NB4 (cell line): ENCODE measurements around the gene HPGDS.

Source experiments
- CTCF ChIP-seq: IDR thresholded peaks from one replicate; pipeline ENCODE4 v1.5.1; 2012; ENCODE audit warnings: low read depth, low read length
- POLR2A ChIP-seq: IDR thresholded peaks from 2 replicates; pipeline ENCODE4 v1.6.1; 2011; ENCODE audit warnings: mild to moderate bottlenecking; ENCODE audit not compliant: insufficient read length; ENCODE audit errors: extremely low read depth

DNA sequence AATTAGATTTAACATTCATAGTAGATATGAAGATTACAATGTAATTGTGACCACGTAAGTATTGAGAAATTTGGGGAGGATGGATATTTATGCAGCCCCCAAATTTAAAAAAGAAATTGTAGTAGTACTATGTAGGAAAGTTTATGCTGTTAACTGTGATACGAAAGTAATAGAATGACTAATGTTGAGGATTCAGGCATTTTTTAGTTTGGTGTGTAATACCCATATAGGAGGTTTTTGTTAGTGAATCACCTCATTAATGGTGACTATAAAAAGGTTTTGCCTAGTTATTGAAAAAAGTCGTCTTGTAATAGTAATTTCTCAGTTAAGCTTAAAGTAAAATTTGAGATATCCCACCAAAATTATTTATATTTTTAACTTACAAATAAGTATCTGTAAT, 67.7 kb downstream of the HPGDS start:
- TF ChIP-seq CTCF = no peak
- no peak for TF ChIP-seq POLR2A
